ENCODE results near the gene REV1.

The REV1 gene

DNA sequence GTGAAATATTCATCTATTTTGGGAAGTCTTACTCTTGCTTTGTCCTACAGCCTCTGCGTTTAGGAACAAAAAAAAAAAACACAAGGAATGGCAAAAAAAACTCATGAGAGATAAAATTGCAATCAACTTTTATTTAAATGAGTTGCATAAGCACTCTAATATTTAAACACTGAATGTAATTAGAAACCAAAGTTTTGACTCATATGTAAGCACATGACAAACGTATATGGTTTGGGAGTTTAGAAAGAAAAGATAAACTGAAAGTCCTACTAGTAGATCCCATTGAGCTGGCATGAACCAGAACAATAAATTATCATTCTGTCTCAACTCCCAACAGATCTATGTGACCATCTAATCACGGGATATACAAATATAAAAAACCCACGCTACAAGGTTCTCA is 44.8 kb downstream of the REV1 start:
- no peak for DNase-seq

DNA sequence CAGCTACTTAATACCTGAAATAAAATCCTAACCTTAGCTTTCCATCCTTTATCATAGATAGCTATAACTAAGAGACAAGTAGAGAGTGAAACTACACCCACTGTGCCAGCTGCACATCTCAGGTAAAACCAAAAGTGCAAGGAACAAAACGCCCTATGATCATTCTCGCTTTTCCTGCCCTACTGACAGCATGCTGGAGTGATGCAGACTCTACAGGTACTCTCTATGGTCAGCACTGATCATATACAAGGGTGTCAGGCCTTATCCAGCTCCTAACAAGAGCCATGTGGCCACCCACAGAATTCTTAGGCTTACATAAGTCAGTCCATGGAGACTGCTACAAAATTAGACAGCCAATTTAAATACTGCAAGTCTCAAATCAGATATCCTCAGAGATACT is 45.6 kb downstream of the REV1 start:
- no peak for DNase-seq

DNA sequence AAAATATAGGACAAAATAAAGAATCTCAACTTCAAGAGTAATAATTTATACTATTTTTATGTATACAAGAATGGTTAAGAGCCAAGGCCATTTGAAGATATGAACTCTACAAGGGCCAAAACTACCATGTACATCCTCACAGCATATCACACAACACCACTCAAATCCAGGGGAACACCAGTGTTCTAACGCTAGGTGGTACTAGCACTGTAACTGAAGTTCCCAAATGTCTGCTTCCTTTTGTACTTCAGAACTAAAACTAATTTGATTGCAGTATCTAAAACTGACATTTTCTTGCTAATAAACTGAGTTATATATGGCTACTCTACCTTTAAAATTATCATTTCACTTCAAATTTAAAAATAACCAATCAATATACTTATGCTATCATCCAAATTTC is 47.0 kb downstream of the REV1 start:
- no peak for DNase-seq

DNA sequence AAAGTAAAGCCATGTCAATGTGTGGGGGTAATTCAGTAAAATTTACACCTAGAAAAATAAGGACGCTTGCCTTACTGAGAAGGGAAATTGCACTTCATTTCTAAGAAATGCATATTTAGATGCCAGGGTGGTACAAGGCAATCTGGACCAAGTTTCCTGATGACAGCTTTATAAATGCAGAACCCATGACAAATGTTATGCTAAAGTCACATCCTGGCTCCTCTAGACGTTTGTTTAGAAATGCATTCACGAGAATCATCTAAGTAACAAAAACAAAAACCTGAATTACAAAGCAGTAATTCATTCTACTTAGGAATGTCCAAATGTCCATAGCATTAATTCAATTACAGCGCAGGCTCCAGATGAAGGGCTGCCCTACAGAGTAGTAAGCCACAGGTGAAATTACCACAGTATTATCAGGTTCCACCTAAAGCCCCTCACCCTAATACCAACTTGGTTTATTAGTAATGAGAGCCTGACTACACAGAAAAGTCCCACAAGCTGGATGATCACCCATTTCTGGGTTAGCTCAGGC is 49.8 kb downstream of the REV1 start:
- DNase-seq = no peak

DNA sequence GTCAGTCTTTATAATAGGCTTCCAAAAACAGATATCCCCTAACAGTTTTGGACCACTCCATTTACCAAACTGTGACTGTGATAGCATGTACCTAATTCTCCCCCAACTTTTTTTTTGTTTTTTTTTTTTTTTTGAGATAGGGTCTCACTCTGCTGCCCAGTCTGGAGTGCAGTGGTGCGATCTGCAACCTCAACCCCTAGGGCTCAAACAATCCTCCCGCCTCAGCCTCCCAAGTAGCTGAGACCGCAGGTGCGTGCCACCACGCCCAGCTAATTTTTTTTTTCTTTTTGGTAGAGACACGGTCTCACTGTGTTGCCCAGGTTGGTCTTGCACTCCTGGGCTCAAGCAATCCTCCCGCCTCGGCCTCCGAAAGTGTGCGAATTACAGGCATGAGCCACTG is 52.9 kb downstream of the REV1 start:
- no peak for DNase-seq

DNA sequence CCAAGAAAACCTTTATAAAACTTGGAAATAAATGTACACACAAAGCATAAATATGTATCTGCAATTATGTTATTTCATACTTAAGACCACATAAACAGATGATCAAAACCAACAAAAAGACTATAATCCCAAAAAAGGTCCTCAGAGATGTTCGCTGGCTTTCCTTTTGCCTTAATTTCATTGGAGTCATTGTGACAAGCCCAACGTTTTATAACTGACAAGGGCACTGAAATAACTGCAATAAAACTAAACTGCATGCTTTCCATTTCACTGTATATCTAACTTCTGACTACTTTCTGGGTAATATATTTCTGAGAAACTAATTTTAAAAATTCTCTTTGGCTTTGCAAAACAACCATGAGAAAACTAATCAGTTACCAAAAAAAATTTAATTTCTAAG is 56.5 kb downstream of the REV1 start:
- DNase-seq = no peak

DNA sequence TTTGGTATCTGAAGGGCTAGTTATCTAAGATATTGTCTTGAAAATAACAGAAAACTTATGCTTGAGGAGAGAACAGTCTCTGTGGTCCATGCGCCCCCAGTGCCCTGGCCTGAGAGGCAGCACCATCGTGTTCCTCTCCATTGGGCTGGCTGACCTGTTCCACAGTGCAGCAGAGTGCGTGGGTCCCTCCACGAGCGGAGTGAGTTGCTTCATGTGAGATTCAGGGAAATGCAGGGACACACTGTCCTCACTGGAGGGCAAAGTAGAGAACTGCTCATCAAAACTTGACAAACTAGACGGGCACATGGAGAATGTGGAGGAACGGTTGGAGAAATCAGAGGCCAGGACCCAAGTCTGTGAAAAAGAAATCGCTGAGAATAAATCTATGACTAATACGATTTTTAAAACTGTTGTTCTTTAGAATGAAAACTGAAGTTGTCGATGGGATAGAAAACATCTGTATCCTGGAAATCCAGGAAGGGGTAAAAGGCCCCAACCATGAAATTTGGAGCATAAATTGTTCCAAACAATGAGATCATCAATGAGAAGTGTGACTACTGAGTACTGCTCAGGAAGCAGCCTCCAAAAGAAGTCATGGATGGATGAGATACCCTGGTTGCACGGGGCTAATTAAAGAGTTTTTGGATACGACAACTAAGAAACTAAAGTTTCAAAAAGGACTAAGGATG is 58.1 kb downstream of the REV1 start:
- no peak for DNase-seq

DNA sequence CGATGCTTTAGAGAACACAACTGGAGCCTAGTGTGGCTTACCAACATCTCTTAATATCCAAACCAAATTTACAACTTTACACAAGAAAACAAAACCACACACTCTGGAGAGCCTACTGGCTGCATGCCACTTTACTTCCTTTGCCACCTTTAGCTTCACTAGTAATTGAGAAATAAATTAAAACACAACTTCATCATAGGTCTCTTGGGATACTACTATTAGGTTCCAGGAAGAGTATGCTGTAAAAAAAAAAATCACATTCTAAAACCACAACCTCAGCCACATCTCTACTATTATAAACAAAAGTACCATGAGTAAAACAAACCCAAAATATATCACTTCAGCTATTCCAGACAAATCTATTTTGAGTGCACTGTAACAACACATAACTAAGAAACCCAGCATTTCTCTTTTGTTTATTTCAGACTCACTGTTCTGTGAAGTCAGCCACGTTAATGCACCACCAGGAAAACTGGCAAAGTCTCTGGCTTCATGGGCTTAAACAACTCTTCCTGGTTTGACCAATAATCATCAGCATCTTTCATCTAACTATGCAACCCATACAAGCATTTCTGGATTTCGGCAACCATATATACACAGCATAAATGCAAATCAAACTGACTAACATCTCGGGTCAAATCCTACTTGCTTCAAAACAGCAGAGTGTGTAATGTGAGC is 59.1 kb downstream of the REV1 start:
- no peak for DNase-seq

DNA sequence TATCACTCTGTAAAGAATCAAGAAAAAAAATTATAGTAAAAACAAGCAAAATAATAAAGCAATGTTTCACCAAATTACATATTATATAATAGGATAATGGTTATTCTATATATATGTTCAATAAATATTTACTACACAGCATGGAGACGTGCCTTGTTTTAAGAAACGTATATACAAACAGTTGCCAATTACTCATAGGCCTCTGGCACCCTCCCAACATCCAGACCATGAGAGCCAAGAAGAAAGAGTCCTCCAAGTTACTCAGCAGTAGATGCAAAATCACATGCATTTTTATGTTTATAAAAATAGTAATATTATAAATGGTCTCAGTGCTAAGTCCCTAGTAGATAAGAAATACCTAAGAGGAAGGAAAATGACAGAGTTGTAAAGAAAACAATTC is 64.8 kb downstream of the REV1 start:
- no peak for DNase-seq

DNA sequence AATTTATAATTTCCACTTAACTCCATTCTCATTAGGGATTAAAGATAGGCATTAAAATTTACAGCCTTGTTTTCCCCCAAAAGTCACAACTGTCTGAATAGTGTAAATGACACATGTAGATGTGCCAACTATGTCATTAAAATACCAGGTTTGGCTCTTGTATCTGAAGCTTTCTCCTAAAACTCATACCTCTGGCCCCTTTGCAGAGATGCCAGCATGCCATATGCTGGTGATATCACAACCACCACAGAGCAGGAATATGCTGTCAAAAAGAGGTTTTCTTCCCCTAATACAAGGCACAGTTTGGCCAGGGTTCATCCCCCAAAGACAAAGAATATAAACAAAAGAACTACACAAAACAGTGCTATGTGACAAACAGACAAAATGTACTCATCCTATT is 65.4 kb downstream of the REV1 start:
- DNase-seq = no peak

DNA sequence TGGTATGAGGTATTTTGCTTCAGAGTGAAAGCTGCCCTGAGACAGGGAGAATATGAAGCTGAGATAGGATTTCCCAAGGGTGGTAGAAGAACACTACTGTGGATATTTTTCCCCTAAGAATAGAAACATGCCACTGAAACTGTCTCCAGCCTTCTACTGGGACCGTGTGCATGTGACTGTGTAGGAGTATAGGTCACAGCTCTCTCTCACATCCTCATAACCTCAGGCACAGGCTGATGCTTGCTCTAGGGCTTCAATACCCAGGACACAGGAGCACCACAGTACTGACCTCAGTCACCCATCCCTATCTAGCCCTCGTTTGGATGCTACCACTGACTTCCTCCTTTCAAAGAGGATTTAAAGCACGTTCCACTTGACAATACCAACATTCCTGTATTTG is 67.2 kb downstream of the REV1 start:
- DNase-seq = no peak

DNA sequence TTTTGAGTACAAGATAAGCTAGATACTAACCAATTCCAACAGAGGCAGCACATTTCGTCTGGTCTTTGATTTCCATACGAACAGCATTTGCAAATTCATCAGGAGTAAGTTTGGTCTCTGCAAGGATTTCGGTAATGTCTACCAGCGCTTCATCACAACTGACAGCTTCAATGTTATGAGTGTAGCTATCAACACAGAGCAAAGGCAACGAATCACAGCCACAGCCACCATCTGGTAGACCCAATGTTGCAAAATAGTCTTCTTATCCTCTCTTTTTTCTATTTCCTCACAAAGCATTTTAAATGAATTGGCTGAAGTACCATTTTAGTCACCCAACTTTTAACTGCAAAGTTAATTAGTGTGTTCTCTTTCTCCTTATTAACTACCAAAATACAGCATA is 68.3 kb downstream of the REV1 start:
- no peak for DNase-seq

DNA sequence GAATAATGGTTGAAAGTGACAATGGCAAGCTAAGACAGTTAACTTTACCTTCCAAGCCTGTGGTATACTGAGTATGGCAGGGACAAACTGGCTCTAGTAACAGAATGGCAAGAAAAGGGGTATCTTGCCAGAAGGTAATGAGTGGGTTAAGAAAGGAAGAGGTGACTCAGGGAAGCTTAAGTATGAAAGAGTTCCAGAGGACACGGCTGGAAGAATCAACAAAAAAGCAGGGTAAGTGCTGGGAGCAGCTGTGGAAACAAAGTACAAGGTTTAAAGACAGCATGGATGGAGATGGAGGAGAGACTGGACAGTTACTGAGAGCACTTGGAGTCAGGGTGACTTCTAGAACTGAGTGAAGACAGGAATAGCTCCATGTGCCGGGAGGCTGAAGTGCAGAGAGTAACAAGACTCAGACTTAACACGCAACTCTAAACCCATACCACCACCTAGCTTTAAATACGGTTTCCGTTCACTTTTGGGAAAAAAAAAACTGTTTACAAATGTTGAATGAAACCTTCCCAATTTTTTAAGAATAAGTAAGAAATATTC is 69.0 kb downstream of the REV1 start:
- no peak for DNase-seq

DNA sequence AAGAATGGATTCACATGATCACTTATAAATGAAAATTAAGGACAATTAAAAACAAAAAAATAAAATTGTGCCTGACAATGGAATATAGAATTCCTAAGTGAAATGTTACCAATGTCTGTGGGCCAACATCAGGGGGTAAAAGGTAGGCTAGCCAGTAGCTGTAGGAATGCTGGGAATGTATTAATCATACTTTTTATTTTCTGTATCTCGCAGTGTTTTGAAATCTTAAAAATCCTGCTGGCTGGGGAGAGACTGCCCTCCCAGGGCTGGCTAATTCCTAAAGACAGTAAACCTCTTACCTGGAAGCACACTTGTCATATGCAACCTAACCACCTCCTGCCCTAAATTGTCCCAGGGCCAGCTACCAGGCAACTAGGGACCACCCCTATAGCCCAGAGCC is 69.8 kb downstream of the REV1 start:
- DNase-seq = no peak

DNA sequence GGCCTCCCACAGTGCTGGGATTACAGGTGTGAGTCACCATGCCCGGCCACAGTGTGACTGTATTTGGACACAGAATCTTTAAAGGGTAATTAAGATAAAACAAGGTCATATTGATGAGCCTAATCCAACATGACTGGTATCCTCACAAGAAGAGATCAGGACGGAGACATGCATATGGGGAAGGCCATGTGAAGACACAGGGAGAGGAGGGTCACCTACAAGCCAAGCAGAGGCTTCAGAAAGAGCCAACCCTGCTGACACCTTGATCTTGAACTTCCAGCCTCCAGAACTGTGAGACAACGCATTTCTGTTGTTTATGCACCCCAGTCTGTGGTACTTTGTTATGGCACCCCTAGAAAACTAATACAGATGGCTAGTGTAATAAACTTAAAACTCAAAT is 72.4 kb downstream of the REV1 start:
- no peak for DNase-seq

DNA sequence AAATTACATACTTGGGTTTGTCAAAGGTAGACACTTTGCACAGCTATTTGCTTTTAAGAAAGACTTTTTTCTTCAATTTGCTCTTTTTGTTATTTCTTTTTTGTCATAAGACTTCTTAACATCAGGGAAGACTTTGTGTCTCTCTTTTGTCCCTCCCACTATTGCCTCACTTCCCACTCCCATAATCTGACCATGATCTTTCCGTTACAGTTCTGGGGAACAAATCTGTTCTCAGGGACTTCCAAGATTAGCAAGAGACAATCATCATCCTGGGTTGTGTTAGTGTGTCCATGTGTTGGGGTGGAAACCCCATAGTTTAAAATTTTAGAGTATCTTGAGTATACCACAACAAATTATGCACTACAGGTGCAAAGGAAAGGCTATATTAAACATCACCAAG is 75.3 kb downstream of the REV1 start:
- DNase-seq = no peak

DNA sequence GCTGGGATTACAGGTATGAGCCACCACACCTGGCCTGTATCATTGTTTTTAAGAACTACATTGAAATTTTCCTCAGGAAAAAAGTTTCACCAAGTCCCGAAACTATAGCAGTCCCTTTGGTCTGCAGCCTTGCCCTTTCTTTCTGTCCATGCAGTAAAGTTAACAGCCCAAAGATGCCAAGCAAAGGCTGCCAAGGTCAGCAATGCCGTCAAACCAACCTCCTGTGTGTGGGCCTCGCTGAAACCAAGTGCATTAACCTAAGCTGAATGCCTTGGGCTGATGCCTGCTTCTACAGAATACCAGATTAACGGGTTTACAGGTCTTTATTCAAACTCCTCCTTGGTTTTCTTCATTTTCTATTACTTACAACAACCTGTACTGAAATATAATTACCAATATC is 79.5 kb downstream of the REV1 start:
- DNase-seq = no peak

DNA sequence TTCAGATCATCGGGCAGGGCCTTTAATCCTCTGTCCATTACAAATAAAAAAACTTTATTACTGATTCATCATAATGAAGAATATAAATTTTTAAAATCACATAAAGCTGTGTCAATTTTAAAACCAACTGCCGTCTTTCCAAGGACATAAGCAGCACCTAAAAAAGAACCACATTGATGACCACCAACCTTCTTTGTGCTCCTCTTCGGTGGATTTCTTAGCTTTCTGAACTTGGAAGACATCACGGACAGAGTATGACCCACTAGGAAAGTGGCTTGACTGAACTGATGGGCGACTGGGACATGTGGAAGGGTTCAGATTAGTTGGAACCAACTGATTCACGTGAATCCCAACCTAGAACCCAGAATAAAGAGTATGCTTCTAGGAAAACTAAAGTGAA is 83.7 kb downstream of the REV1 start:
- no peak for DNase-seq

DNA sequence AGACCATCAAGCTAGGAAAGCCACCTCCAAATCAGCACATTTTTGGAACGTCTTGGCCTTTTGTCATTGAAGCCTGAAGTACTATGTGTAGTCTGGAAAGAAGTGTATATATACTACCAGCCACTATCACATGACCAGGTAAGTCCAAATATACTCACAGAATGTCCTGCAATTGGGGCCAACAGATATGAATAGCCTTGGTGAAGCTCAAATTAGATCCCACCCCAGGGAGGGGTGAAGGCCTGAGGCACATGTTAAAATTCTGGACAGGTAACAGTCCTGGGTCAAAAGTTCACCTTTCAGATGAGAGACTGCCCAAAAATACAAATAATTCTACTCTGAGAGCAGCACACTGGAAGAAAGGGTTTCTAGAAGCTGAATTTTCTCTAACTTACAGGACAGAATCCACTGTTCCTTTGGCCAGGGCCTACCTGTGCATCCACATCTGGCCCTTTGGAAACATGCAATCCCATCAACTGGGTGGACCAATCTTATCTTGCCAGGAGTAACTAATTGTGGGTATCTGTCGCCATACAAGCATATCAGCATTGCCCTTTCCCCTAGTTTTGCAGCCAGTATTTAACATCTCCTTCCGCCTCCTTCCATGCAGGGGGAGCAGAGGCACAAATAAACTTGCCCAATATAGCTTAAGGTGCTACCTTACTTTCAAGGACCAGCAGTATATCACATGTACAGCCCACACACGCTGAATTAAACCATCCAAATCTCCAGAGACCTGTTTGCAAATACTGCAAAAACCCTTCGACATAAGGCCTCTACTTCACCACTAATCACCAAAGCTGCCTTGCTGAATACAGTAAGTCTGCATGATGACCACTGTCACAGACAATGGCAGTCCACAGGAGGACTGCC is 84.8 kb downstream of the REV1 start:
- no peak for DNase-seq

DNA sequence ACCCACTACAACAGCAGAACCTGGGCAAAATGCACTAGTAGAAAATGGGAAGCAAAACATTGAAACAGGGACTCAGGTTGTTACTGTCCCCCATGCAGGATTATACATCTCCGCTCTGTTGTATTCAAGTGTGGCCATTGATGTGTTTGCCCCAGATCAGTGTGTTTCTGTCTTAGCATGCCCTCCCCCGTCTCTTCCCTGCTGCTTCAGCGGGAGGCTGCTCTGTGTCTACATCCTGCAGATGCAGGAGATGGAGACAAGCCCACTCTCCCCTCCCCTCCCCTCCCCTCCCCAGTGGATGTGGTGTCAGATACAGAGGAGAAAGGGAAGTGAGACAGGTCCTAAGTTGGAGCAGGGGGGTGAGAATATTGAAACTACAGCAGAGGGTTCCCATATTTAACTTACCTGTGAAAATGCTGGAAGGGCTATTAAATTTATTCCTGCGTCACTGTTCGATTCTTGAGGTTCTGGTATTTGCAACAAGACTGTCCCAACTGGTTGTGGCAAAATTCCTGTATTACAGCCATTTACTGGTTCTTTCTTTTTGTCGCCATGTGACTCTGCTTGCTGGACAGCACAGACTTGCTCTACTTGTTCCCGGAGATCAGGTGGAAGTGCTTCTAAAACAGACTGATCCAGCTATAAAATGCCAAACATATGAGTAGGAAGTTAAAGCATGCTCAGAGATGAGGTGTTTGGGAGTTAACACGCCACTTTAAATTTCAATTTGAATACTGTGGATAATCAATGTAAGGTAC is 85.6 kb downstream of the REV1 start:
- no peak for DNase-seq

DNA sequence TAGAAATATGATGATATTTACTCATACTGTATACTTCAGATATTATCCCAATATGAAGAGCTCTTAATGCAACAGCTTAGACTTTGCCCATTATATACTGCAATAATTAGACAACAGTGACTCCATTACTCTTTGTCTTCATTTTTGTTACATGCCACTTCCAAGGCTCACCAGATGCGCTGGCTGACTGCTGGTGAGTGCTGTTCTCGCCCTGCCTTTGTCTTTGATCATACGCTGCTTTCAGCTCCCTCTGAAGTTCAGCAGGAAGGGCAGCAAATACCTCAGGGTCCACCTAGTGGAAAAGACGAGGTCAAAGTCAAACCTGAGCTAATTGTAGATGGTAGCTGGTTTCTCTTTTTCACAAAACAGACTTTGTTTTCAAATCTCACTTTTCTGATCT is 86.3 kb downstream of the REV1 start:
- no peak for DNase-seq

DNA sequence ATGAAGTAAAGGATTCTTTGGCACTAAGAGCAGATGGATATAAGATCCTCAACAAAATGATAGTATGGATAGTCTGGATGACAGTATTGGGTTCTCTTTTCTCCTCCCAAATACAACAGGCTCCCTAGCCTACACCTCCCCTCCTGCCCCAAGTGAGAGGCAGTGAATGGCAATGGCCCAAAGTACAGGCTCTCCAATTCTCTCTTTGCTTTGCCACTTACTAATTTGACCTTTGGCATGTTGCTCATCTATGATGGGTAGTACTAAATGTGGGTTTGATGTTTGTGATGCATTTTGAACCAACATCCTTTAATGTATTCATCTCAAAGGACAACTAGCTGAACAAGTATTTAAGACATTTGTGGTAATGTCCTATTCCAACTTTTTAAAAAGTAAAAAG is 86.7 kb downstream of the REV1 start:
- DNase-seq = no peak

DNA sequence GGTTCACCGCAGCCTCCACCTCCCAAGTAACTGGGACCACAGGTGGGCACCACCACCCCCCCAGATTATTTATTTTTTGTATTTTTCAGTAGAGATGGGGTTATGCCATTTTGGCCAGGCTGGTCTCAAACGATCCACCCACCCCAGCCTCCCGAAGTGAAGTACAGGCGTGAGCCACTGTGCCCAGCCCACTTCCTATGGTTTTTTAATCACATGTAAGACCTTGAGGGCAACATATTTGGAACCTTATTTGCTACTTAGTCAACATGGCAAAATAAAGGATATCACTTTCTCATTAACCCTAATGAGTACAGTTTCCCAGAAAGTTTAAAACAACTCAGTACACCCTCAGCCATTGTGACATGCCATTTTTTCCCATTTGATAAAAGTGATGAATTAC is 88.0 kb downstream of the REV1 start:
- DNase-seq = no peak
